ENCODE data around the gene NTRK3.

Gene NTRK3

GRCh38 chr15:88021601-88022000 lies 234.9 kb downstream of the NTRK3 start:
- Histone ChIP-seq H2AFZ (ENCODE audit: low read length) (no peak overlapping the region), H3K27me3 (ENCODE audit: insufficient read depth, low read length, poor library complexity, severe bottlenecking) (no peaks in the 10 kb centered on the region), H3K4me3 (ENCODE audit: low read length, poor library complexity, severe bottlenecking) (no peak overlapping the region), H3K9me3 (ENCODE audit: insufficient read depth, low read depth, low read length) (no peaks in the 10 kb centered on the region), H3K79me2 (ENCODE audit: insufficient read depth, low read length) (no peaks in the 10 kb centered on the region), H3K4me1 (ENCODE audit: insufficient read depth, low read length, poor library complexity, severe bottlenecking) (no peaks in the 10 kb centered on the region), H3K4me2 (ENCODE audit: low read depth, low read length, poor library complexity, severe bottlenecking) (no peak overlapping the region), H3K36me3 (ENCODE audit: insufficient read depth, low read length) (no peaks in the 10 kb centered on the region), H3K9ac (ENCODE audit: low read depth, low read length, poor library complexity, severe bottlenecking) (no peak overlapping the region), H4K20me1 (ENCODE audit: insufficient read depth, low read length, poor library complexity, severe bottlenecking) (no peaks in the 10 kb centered on the region), H3F3A (ENCODE audit: low read depth) (no peaks in the 10 kb centered on the region), H3K9me2 (replicated peaks; ENCODE audit: low read depth, low read length) (no peaks in the 10 kb centered on the region)
- no peak for TF ChIP-seq CTCF (conservative IDR thresholded peaks at IDR 0.05; ENCODE audit: low read length)

GRCh38 chr15:88020806-88021205 lies 235.7 kb downstream of the NTRK3 start:
- Histone ChIP-seq H3K27me3 (ENCODE audit: insufficient read depth, low read length, poor library complexity, severe bottlenecking) (no peaks in the 10 kb centered on the region), H3K79me2 (ENCODE audit: insufficient read depth, low read length) (no peaks in the 10 kb centered on the region), H3F3A (ENCODE audit: low read depth) (no peaks in the 10 kb centered on the region), H3K36me3 (ENCODE audit: insufficient read depth, low read length) (no peaks in the 10 kb centered on the region), H3K4me3 (ENCODE audit: low read length, poor library complexity, severe bottlenecking) (no peak overlapping the region), H3K9ac (ENCODE audit: low read depth, low read length, poor library complexity, severe bottlenecking) (no peak overlapping the region), H3K4me2 (ENCODE audit: low read depth, low read length, poor library complexity, severe bottlenecking) (no peak overlapping the region), H3K4me1 (ENCODE audit: insufficient read depth, low read length, poor library complexity, severe bottlenecking) (no peaks in the 10 kb centered on the region), H3K9me2 (replicated peaks; ENCODE audit: low read depth, low read length) (no peaks in the 10 kb centered on the region), H2AFZ (ENCODE audit: low read length) (no peak overlapping the region), H3K9me3 (ENCODE audit: insufficient read depth, low read depth, low read length) (no peaks in the 10 kb centered on the region), H4K20me1 (ENCODE audit: insufficient read depth, low read length, poor library complexity, severe bottlenecking) (no peaks in the 10 kb centered on the region)
- TF ChIP-seq CTCF (conservative IDR thresholded peaks at IDR 0.05; ENCODE audit: low read length) (no peak), EZH2phosphoT487 (IDR thresholded peaks at IDR 0.05; ENCODE audit: borderline replicate concordance) (no peak)

GRCh38 chr15:88019656-88020055 lies 236.9 kb downstream of the NTRK3 start:
- Histone ChIP-seq H4K20me1 (ENCODE audit: insufficient read depth, low read length, poor library complexity, severe bottlenecking) (no peaks in the 10 kb centered on the region), H2AFZ (ENCODE audit: low read length) (no peak overlapping the region), H3K9me2 (replicated peaks; ENCODE audit: low read depth, low read length) (no peaks in the 10 kb centered on the region), H3F3A (ENCODE audit: low read depth) (no peaks in the 10 kb centered on the region), H3K4me2 (ENCODE audit: low read depth, low read length, poor library complexity, severe bottlenecking) (no peak overlapping the region), H3K9me3 (ENCODE audit: insufficient read depth, low read depth, low read length) (no peaks in the 10 kb centered on the region), H3K4me3 (ENCODE audit: low read length, poor library complexity, severe bottlenecking) (no peak overlapping the region), H3K79me2 (ENCODE audit: insufficient read depth, low read length) (no peaks in the 10 kb centered on the region), H3K36me3 (ENCODE audit: insufficient read depth, low read length) (no peaks in the 10 kb centered on the region), H3K27me3 (ENCODE audit: insufficient read depth, low read length, poor library complexity, severe bottlenecking) (no peaks in the 10 kb centered on the region), H3K9ac (ENCODE audit: low read depth, low read length, poor library complexity, severe bottlenecking) (no peak overlapping the region), H3K4me1 (ENCODE audit: insufficient read depth, low read length, poor library complexity, severe bottlenecking) (no peaks in the 10 kb centered on the region)
- TF ChIP-seq EZH2phosphoT487 (IDR thresholded peaks at IDR 0.05; ENCODE audit: borderline replicate concordance) (no peak), CTCF (conservative IDR thresholded peaks at IDR 0.05; ENCODE audit: low read length) (no peak)

Measured in Loucy (cell line).